MCF 10A (cell line): ENCODE data around the gene MYO9A. TPM values are rescaled to one million over a fixed set of nuclear protein-coding genes. Genes with fewer than 3 reads are reported as not detected.

ENCODE experiments used
- BruUV-seq: library from RNA; stranded (reverse); fragments of 400-500 nt; replicated peaks from 2 replicates; lab custom pipeline; 2021; lab: Mats Ljungman, UMichigan
- CTCF ChIA-PET: fragments of 300-600 bp; sonication (Branson Sonifier 250); formaldehyde crosslinking; extraction: SDS; loops from one replicate; lab custom pipeline; 2021; ENCODE audit warnings: antibody characterized with exemption, inconsistent platforms; lab: Yijun Ruan, JAX
- POLR2A ChIA-PET: fragments of 300-600, 350-650 bp; sonication (Branson Sonifier 250); formaldehyde crosslinking; extraction: SDS; loops from one replicate; lab custom pipeline; 2020; ENCODE audit warnings: antibody characterized with exemption, inconsistent platforms; lab: Yijun Ruan, JAX
- DNase-seq: peaks from one replicate; pipeline ENCODE4 v3.0.0-alpha.2; 2018; ENCODE audit not compliant: unreplicated experiment
- H3K27ac Mint-ChIP-seq: one replicate; pipeline ENCODE4 v1.8.0; 2022; ENCODE audit warnings: mild to moderate bottlenecking, low read depth, mixed read lengths; ENCODE audit not compliant: unreplicated experiment
- H3K27me3 Mint-ChIP-seq: one replicate; pipeline ENCODE4 v1.8.0; 2022; ENCODE audit warnings: mixed read lengths; ENCODE audit not compliant: insufficient read depth, unreplicated experiment
- H3K36me3 Mint-ChIP-seq: one replicate; pipeline ENCODE4 v1.8.0; 2022; ENCODE audit warnings: mild to moderate bottlenecking, moderate library complexity, mixed read lengths; ENCODE audit not compliant: insufficient read depth, unreplicated experiment
- H3K4me1 Mint-ChIP-seq: one replicate; pipeline ENCODE4 v1.8.0; 2022; ENCODE audit warnings: mixed read lengths; ENCODE audit not compliant: insufficient read depth, unreplicated experiment
- H3K4me3 Mint-ChIP-seq: one replicate; pipeline ENCODE4 v1.8.0; 2022; ENCODE audit warnings: mild to moderate bottlenecking, moderate library complexity, mixed read lengths; ENCODE audit not compliant: unreplicated experiment
- H3K9me3 Mint-ChIP-seq: one replicate; pipeline ENCODE4 v1.8.0; 2022; ENCODE audit warnings: mixed read lengths; ENCODE audit not compliant: unreplicated experiment
- intact Hi-C: fragments of 100-400 bp; cut with micrococcal nuclease; formaldehyde crosslinking; loops from 2 replicates; pipeline ENCODE4 v1.14.1; 2022
- total RNA-seq: library from RNA; stranded (reverse); gene quantifications from 2 replicates; pipeline ENCODE4 v1.2.3, GENCODE V29; 2022
- TF ChIP-seq, protein P1 (sequence below): fragments of 200-600 bp; IDR thresholded peaks from one replicate; pipeline ENCODE4 v1.8.0; 2022; ENCODE audit warnings: antibody characterized with exemption, mild to moderate bottlenecking; ENCODE audit not compliant: unreplicated experiment

MYO9A gene
- total RNA-seq, 1 experiment from 2014 or later, result 40.8 TPM

GRCh38 chr15:71810256-71811035 is 307.5 kb downstream of the MYO9A start, which contains the start of gene NR2E3:
Gene NR2E3 (plus strand): TSS chr15:71810554. CDS start chr15:71810744, 190 bp downstream.
- no peaks in the 10 kb centered on the region for H3K4me1 Mint-ChIP-seq
- no peak within 1 kb of the TSS for H3K4me3 Mint-ChIP-seq
- TF ChIP-seq, protein P1, sequence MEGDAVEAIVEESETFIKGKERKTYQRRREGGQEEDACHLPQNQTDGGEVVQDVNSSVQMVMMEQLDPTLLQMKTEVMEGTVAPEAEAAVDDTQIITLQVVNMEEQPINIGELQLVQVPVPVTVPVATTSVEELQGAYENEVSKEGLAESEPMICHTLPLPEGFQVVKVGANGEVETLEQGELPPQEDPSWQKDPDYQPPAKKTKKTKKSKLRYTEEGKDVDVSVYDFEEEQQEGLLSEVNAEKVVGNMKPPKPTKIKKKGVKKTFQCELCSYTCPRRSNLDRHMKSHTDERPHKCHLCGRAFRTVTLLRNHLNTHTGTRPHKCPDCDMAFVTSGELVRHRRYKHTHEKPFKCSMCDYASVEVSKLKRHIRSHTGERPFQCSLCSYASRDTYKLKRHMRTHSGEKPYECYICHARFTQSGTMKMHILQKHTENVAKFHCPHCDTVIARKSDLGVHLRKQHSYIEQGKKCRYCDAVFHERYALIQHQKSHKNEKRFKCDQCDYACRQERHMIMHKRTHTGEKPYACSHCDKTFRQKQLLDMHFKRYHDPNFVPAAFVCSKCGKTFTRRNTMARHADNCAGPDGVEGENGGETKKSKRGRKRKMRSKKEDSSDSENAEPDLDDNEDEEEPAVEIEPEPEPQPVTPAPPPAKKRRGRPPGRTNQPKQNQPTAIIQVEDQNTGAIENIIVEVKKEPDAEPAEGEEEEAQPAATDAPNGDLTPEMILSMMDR, result no peak
- POLR2A ChIA-PET, result no interaction called here
- CTCF ChIA-PET, result interaction anchor here (2.2 kb wide), 1 partner anchor 9 kb away, joined by 14 read pairs; no protein-coding TSS in a partner anchor
- H3K9me3 Mint-ChIP-seq, result no peaks in the 10 kb centered on the region
- intact Hi-C loops, result no loop called here
- no peak within 1 kb of the TSS for H3K27ac Mint-ChIP-seq
- no peak for DNase-seq
- no peaks in the 10 kb centered on the region for H3K36me3 Mint-ChIP-seq
- no peaks in the 10 kb centered on the region for H3K27me3 Mint-ChIP-seq
- no TSS peak for BruUV-seq

GRCh38 chr15:71809346-71809745 is 308.6 kb downstream of the MYO9A start:
- intact Hi-C loops, result loop anchor here (10.0 kb wide), 1 partner anchor 695 kb away; the partner anchor contains the start of gene THSD4
- TF ChIP-seq, protein P1, result no peak
- Mint-ChIP-seq H3K27me3 (no peaks in the 10 kb centered on the region), H3K36me3 (no peaks in the 10 kb centered on the region), H3K27ac (no peak overlapping the region), H3K4me1 (no peaks in the 10 kb centered on the region), H3K4me3 (no peak overlapping the region), H3K9me3 (no peaks in the 10 kb centered on the region)
- ChIA-PET POLR2A (no interaction called here), CTCF (interaction anchor here (2.2 kb wide), 1 partner anchor 8 kb away, joined by 14 read pairs; no protein-coding TSS in a partner anchor)
- DNase-seq, result no peak
- no TSS peak for BruUV-seq

DNA sequence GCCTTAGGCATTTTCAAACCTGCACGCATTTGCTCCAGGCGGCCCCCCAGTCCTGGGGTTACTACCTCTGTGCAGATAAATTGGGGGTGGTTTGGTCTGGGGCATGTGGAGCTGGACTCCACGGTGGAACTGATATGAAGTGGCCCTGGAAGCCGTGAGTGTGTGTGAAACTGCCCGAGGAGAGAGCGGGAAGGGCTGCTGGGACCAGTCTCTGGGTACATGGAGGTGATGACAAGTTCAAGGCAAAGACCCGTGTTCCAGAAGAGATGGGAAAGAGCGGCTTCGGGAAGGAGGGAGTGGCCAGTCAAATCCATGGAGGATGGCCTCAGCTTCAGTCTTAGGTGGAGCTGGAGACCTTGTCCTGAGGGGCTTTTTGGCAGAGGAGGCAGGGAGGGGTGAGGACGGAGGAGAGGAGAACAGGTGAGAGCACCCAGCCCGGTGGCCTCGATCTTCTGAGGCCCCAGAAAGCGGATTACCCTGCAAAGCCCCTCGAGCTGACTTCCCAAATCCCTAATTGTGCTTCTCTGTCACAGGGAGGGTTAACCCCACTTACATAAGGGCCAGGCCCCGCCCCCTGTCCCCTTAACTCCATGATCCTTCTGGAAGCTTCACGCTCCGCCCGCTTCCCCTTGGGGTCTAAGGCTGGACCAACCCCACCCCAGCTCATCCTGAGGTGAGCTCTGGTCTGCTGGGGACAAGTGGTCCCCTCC is 309.5 kb downstream of the MYO9A start:
- Mint-ChIP-seq H3K27me3 (no peaks in the 10 kb centered on the region), H3K36me3 (no peaks in the 10 kb centered on the region), H3K27ac (no peak overlapping the region), H3K4me3 (no peak overlapping the region), H3K9me3 (no peaks in the 10 kb centered on the region), H3K4me1 (no peaks in the 10 kb centered on the region)
- DNase-seq, result no peak
- CTCF ChIA-PET, result interaction anchor here (0.9 to 1.1 kb wide), 2 partner anchors 56 to 348 kb away, joined by 3 to 4 read pairs; no protein-coding TSS in a partner anchor
- POLR2A ChIA-PET, result no interaction called here
- BruUV-seq, result no TSS peak
- TF ChIP-seq, protein P1, result no peak
- intact Hi-C loops, result loop anchor here (10.0 kb wide), 1 partner anchor 694 kb away; the partner anchor contains the start of gene THSD4

GRCh38 chr15:71807691-71808091 is 310.3 kb downstream of the MYO9A start:
- no peak overlapping the region for H3K27ac Mint-ChIP-seq
- no peak overlapping the region for H3K4me3 Mint-ChIP-seq
- H3K36me3 Mint-ChIP-seq, result no peaks in the 10 kb centered on the region
- H3K4me1 Mint-ChIP-seq, result no peaks in the 10 kb centered on the region
- no peaks in the 10 kb centered on the region for H3K9me3 Mint-ChIP-seq
- POLR2A ChIA-PET, result no interaction called here
- BruUV-seq, result no TSS peak
- intact Hi-C loops, result loop anchor here (10.0 kb wide), 1 partner anchor 693 kb away; the partner anchor contains the start of gene THSD4
- TF ChIP-seq, protein P1, result no peak
- no peaks in the 10 kb centered on the region for H3K27me3 Mint-ChIP-seq
- DNase-seq, result no peak
- CTCF ChIA-PET, result interaction anchor here (0.5 to 1.1 kb wide), 3 partner anchors 46 to 348 kb away, joined by 3 to 4 read pairs (median 3); no protein-coding TSS in a partner anchor
